GM12872 (cell line): ENCODE data around the gene PTRH1.

Experiments used
- CTCF ChIP-seq: IDR thresholded peaks from 3 replicates; pipeline ENCODE4 v1.5.1; 2011; ENCODE audit warnings: low read depth, mild to moderate bottlenecking, low read length, moderate library complexity; ENCODE audit not compliant: insufficient read depth

PTRH1 gene

GRCh38 chr9:127721391-127721821 is 5.9 kb upstream of the PTRH1 start:
- TF ChIP-seq CTCF: no peak

- TF ChIP-seq CTCF: no peak
Observed at GRCh38 chr9:127720865-127721227, 5.4 kb upstream of the PTRH1 start.

GRCh38 chr9:127720031-127720864 is 4.8 kb upstream of the PTRH1 start:
- TF ChIP-seq CTCF: no peak

GRCh38 chr9:127717766-127718165 is 2.3 kb upstream of the PTRH1 start:
- no peak for TF ChIP-seq CTCF

GRCh38 chr9:127716412-127716811 is 949 bp upstream of the PTRH1 start:
- TF ChIP-seq CTCF: no peak

- TF ChIP-seq CTCF: no peak
Observed at GRCh38 chr9:127714951-127715469, 453 bp downstream of the PTRH1 start.

- TF ChIP-seq CTCF: no peak
Observed at GRCh38 chr9:127714020-127714750, 1.3 kb downstream of the PTRH1 start.
